Left ventricle myocardium superior (tissue), 1 donor: ENCODE results near the gene CLINT1. TPM values are rescaled to one million over a fixed set of nuclear protein-coding genes. Genes with fewer than 3 reads are reported as not detected.

Source experiments
- ATAC-seq: fragments of 200-7000 bp; cut with Tn5 transposase; one replicate; pipeline ENCODE4 v1.9.1; 2020; ENCODE audit warnings: mild to moderate bottlenecking, moderate library complexity
- DNase-seq: peaks from one replicate; pipeline ENCODE4 v3.0.0-alpha.2; 2020
- intact Hi-C: fragments of 100-400 bp; cut with micrococcal nuclease; formaldehyde crosslinking; loops from one replicate; pipeline ENCODE4 v1.11.0; 2022
- total RNA-seq: library from RNA; stranded (reverse); fragmentation: NEBNext Ultra II Directional; extraction: Animal tissue kit (Norgen Biotek cat#: 25700); gene quantifications from one replicate; pipeline ENCODE4 v1.2.1, GENCODE V29; 2021
- donor health status: DM: no; HTN: yes; CAD: no; lungs with severe emphysema.

The CLINT1 gene
- total RNA-seq, 1 donor from 2014 or later: 51.9 TPM

DNA sequence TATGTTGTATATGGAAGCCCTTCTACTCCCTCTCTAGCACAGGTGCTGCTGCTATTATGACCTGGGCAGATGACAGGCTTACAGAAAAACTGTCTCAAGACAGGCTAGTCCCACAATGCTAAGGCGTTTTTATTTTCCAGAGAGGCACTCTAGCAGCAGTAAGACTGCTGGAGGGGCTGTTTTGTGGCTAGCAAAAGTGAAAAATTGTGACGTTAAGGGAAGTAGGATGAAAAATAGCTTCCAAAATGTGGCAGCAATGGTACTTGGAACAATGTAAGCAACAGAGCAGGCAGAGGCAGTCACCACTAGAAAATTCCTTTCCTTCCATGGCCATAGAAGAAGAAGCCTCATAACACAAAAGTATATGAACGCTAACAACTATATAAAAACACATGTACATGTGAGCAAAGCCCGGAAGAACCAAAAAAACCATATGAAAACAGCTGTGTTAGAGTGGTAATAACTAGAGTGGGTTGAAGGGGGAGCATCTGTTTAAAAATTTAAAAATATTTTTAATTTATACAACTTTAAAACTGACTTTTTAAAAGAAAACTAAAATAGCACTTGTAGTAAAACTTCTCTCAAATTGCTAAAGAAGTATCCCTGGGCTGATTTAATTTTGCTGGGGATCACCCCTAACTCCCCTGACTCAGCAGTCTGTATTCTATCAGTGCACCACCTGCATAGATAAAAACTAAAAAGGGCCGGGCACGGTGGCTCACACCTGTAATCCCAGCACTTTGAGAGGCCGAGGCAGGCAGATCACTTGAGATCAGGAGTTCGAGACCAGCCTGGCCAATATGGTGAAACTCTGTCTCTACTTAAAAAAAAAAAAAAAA lies 30.6 kb downstream of the CLINT1 start:
- DNase-seq (no peak), ATAC-seq (peak; percentile 46)
- intact Hi-C loops: no loop called here

DNA sequence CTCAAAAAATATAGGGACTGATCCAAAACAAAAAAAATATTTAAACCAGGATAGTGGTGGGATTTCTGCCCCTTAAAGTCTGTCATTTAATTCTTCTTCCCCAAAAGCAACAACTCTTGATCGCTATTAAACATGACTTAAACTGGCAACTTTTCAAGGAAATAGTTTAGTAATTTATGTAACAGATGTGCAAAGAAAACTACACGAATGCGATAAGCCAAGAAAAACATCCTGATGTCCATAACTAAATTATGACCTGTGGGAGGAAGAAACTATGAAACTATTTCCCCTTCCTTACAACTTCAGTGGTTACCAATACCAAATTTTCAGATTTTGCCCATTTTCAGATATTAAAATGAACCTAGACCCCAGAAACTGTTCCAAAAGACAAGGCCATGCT lies 31.5 kb downstream of the CLINT1 start:
- ATAC-seq: peak; percentile 49
- no peak for DNase-seq
- intact Hi-C loops: no loop called here

GRCh38 chr5:157823655-157824054 lies 35.3 kb downstream of the CLINT1 start:
- DNase-seq (no peak), ATAC-seq (no peak)
- intact Hi-C loops: no loop called here

GRCh38 chr5:157821822-157822622 lies 36.9 kb downstream of the CLINT1 start:
- intact Hi-C loops: no loop called here
- DNase-seq (no peak), ATAC-seq (no peak)

DNA sequence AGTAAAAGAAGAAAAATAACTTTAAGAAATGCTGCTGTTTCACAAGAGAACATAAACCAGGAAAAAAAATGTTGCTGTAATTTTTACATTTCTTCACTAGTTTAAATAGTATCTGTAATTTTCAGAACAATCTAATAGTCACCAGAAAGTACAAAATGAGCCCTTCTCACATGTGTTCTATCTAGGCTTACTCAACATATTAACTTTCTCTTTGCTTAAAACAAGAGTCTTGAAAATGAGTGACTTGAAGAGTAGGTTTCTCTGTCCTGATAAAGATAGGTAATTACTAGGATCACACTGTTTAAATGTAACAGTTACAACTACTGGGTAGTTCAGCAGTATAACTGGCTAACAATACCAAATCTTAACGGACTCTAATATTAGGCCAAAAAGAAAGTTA lies 37.5 kb downstream of the CLINT1 start:
- DNase-seq (no peak), ATAC-seq (no peak)
- intact Hi-C loops: no loop called here

GRCh38 chr5:157820593-157821252 lies 38.2 kb downstream of the CLINT1 start:
- intact Hi-C loops: no loop called here
- ATAC-seq (peak; percentile 67), DNase-seq (no peak)

- ATAC-seq (peak; percentile 35), DNase-seq (no peak)
- intact Hi-C loops: loop anchor here (5.0 kb wide), 1 partner anchor 178 kb away; no protein-coding TSS in a partner anchor
Observed at GRCh38 chr5:157819502-157820115, 39.3 kb downstream of the CLINT1 start.

DNA sequence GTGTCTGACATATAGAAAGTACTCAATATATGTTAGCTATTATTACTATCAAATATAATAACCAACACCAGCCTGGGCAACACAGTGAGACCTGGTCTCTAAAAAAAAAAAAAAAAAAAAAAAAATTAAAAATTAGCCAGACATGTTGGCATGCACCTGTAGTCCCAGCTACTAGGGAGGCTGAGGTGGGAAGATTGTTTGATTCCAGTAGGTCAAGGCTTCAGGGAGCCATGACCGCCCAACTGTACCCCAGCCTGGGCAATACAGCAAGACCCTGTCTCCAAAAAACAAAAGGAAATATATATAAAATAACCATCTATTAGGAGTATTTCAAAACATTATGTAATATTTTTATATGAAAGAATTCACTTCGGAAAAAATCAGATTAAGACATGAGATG lies 40.6 kb downstream of the CLINT1 start:
- DNase-seq: no peak
- ATAC-seq: no peak
- intact Hi-C loops: loop anchor here (5.0 kb wide), 1 partner anchor 179 kb away; no protein-coding TSS in a partner anchor

- ATAC-seq (no peak), DNase-seq (no peak)
- intact Hi-C loops: loop anchor here (5.0 kb wide), 1 partner anchor 179 kb away; no protein-coding TSS in a partner anchor
Observed at GRCh38 chr5:157817928-157818327, 41.0 kb downstream of the CLINT1 start.

GRCh38 chr5:157817387-157817702 lies 41.6 kb downstream of the CLINT1 start:
- intact Hi-C loops: loop anchor here (5.0 kb wide), 1 partner anchor 180 kb away; no protein-coding TSS in a partner anchor
- DNase-seq (no peak), ATAC-seq (no peak)

GRCh38 chr5:157816682-157817386 lies 42.1 kb downstream of the CLINT1 start:
- ATAC-seq (no peak), DNase-seq (no peak)
- intact Hi-C loops: loop anchor here (5.0 kb wide), 1 partner anchor 180 kb away; no protein-coding TSS in a partner anchor

- no peak for ATAC-seq
- intact Hi-C loops: no loop called here
- DNase-seq: no peak
Observed at GRCh38 chr5:157812086-157812485, 46.9 kb downstream of the CLINT1 start.

DNA sequence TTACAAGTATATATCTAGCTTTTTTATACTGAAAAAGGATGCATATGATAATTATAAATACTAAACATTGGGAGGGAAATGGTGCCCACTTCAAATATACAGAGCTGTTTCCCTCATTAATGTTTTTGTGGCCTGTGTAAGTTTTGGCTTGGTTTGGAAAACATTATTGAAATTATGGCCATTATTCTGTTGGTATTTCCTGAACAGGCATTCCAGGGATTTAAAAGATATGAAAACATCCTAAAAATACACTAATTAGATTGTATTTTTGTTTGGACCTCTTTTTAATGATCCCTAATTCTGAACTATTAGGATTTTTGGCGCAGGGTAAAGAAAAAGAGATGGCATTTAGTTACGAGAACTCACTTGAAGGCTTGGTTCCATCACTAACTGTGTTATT lies 50.9 kb downstream of the CLINT1 start:
- intact Hi-C loops: no loop called here
- ATAC-seq (no peak), DNase-seq (no peak)

DNA sequence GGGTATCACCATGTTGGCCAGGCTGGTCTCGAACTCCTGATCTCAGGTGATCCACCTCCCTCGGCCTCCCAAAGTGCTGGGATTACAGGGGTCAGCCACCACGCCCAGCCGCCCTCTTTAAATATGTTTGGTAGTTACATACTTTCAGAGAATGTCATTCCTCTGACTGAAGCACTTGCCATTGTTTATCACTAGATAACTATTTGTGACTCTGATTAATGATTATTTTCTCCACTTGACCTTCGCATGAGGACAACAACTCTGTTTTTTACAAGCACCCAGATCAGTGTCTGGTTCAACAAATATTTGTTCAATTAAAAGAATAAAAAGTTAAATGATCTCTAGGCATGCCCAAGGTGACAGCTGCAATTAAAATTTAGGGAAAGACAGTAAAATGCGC lies 56.2 kb downstream of the CLINT1 start:
- intact Hi-C loops: no loop called here
- DNase-seq (no peak), ATAC-seq (no peak)

DNA sequence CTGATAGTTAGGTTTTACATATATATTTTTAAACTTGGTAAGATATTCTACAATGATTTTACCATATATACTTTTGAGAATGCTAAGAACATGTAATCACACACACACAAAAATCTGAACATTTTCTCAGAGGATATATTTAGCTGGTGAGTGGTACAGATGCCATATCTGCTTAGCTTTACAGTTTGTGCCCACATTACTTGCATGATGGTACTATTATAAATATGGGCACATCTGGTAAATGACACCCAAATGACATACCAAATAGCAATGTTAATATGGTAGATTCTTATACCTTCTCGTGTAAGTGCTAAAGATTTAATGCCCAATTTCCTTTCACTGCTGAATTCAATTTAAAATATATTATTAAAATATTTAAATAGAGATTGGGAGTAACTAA lies 58.8 kb downstream of the CLINT1 start:
- intact Hi-C loops: no loop called here
- ATAC-seq: no peak

GRCh38 chr5:157799578-157799977 lies 59.4 kb downstream of the CLINT1 start:
- intact Hi-C loops: no loop called here
- DNase-seq (no peak), ATAC-seq (no peak)

More for the DNA sequence above, 58.8 kb downstream of the CLINT1 start:
- DNase-seq: no peak

DNA sequence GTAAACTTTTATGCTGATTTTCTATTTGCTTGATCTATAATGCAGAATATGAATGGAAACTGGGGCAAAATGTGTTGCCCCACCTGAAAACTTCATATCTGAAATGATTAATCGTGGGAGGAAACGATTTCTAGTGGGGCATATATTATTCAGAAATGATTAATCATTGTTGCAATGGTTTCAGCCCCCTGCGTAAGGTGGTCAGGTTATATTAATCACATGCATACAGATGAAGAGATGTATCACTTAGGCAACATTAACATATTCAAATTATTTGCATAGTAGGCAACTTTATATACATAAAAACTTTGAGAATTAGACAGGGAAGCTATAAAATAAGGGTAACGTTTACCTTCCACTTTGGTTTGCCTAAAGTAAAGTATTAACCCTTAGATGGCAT lies 65.6 kb downstream of the CLINT1 start:
- no peak for DNase-seq
- no peak for ATAC-seq
- intact Hi-C loops: no loop called here

DNA sequence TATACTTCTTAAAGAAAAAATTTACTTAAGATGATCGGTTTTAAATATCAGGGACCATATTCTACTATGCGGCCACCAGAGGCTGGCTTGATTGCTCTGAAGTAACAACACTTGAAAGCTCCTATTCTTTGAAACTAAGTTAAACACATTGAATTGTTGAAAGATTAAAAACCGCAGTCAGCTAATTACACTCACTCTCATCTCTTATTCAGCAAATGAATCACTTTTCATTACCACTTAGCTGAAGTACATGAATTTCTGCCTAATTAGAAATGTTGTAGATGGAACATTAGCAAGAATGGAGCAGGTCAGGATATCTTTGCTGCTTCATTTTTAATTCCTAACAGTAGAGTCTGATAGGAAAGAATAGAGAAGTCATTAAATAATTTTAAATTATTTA lies 73.1 kb downstream of the CLINT1 start:
- DNase-seq (no peak), ATAC-seq (no peak)
- intact Hi-C loops: no loop called here

GRCh38 chr5:157779221-157779620 lies 79.7 kb downstream of the CLINT1 start:
- intact Hi-C loops: no loop called here
- DNase-seq (no peak), ATAC-seq (no peak)
